ENCODE measurements around the gene ACBD3.

Gene ACBD3

GRCh38 chr1:226110249-226111097 is 76.1 kb downstream of the ACBD3 start:
- DNase-seq, result peak; percentile 58

- DNase-seq, result peak; percentile 81
These were observed 76.7 kb downstream of the ACBD3 start for GRCh38 chr1:226109829-226110248.

- peak; percentile 36 for DNase-seq
These were observed 77.4 kb downstream of the ACBD3 start for GRCh38 chr1:226108935-226109828.

- no peak for DNase-seq
These were observed 78.8 kb downstream of the ACBD3 start for GRCh38 chr1:226107471-226108460.

GRCh38 chr1:226104671-226105121 is 81.8 kb downstream of the ACBD3 start:
- peak; percentile 25 for DNase-seq

- peak; percentile 44 for DNase-seq
These were observed 85.8 kb downstream of the ACBD3 start for GRCh38 chr1:226100436-226101391.

GRCh38 chr1:226098870-226099835 is 87.4 kb downstream of the ACBD3 start:
- no peak for DNase-seq

- peak; percentile 62 for DNase-seq
These were observed 88.5 kb downstream of the ACBD3 start for GRCh38 chr1:226097866-226098625.

GRCh38 chr1:226095286-226095685 is 91.3 kb downstream of the ACBD3 start:
- DNase-seq, result no peak

Data from fibroblast of skin of back (primary cell).